Activated CD4-positive, alpha-beta T cell treated with anti-CD3 and anti-CD28 coated beads, Interleukin-2, amount 50 U/mL, for 48 hours (primary cell): ENCODE results near the gene MAMDC2.

Experiments used
- DNase-seq, 2 experiments: peaks; one replicate each; pipeline ENCODE4 v3.0.0-alpha.2; 2020

Gene MAMDC2, protein sequence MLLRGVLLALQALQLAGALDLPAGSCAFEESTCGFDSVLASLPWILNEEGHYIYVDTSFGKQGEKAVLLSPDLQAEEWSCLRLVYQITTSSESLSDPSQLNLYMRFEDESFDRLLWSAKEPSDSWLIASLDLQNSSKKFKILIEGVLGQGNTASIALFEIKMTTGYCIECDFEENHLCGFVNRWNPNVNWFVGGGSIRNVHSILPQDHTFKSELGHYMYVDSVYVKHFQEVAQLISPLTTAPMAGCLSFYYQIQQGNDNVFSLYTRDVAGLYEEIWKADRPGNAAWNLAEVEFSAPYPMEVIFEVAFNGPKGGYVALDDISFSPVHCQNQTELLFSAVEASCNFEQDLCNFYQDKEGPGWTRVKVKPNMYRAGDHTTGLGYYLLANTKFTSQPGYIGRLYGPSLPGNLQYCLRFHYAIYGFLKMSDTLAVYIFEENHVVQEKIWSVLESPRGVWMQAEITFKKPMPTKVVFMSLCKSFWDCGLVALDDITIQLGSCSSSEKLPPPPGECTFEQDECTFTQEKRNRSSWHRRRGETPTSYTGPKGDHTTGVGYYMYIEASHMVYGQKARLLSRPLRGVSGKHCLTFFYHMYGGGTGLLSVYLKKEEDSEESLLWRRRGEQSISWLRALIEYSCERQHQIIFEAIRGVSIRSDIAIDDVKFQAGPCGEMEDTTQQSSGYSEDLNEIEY

DNA sequence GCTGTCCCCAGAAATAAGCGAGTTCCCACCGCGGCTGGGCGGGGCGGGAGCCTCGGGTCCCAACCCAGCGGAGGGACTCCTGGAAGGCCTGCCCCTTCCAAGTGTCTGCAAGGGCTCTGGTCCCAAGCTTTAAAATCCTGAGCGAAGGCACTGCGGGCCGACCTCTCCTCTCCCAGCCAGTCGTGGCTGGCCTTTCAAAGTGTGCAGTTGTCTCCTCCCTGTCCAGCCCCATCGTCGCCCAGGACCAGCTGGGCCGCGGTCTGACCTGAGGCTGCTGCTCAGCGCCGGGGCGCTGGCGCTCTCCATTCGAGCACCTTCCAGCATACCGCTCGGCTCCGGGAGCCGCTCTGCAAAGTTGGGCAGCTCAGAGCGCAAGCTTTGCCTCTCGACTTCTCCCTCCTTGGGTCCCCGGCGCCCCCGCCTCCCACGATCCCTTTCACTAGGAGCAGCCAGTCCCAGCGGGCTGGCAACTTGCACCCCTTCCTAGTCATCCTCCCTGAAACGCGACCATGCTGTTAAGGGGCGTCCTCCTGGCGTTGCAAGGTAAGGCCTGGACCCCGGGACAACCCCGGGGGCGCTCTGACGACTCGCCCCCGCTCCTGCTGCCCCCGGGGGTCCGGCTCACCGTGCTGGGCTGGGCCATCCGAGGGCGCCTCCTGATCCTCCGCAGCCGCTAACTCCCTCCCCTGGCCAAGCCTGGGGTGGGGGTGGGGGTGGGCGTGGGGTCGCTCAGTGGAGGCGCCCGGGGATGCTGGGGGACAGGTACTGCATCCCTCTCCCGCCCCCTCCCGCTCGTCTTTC lies at the start of gene MAMDC2:
Gene MAMDC2 (plus strand): TSS at position 160 of the 801 bp plus-strand sequence. CDS start 350 bp downstream, at position 510.
- DNase-seq: no peak

DNA sequence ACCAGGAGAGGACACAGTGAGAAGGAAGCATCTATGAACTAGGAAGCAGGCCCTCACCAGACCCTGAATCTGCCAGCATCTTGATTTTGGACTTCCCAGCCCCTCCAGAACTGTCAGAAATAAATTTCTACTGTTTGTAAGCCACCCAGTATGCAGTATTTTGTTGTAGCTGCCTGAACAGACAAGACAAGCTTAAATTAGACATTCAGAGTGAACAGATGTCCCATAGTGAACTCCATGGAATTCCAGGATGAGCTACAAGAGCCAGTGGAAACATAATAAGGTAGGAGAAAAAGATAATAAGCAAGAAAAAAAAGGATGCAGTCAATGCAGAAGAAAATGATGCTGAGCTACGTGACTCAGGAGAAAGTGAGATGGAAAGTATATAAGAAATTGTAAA lies 47.8 kb upstream of the MAMDC2 start:
- no peak for DNase-seq

DNA sequence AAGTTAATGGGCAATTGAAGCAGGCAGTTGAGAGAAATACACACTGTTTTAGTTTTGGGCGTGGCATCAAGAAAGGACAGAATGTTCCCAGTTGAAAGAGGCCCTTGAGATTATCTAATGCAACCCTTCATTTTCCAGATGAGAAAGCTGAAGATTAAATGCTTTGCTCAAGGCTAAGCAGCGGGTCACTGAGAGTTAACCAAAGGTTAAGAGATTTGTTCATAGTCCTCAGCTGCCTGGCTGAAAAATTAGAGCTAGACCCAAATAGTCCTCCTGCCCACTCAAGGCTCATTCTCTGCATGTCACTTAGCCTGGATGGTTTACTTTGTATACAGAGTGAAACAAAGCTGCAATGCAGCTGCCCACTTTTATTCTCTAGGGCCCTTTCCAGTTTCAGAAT lies 46.7 kb upstream of the MAMDC2 start:
- DNase-seq: no peak

DNA sequence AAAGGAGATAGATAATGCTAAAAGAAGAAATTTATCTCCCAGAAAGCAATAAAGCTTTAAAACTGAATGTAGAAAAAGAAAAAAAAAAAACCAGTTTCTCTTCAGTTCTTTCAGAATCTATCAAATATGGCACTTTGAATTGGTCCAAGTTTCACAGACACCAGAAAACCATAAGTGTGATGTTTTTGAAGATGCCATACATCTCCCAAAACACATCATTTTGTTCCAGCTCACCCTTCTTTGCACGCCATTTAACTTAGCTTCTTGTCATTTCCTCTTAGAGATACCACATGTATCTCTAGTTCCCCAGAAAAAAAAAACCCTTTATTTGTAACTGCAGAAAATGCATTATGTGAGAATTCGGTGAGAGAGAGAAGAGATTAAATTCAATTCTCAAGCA lies 46.1 kb upstream of the MAMDC2 start:
- DNase-seq: no peak

DNA sequence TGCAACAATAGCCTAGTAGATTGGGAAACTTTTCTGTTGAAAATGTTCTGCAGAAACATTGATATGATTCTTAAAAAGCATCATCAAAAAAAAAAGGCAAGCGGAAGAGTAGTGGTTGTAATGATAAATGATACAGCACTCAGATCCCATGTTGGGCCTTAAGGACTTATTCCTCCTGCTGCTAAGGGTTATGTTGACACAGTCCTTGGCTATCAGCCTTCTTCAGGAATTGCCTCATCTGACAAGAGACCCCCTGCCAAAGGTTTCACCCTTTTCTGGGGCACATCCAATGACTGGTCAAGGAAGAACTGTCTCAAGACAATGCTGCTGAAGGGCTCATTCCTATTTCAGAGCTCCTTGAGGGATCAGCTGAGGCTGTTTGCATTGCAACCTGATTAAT lies 44.3 kb upstream of the MAMDC2 start:
- no peak for DNase-seq

DNA sequence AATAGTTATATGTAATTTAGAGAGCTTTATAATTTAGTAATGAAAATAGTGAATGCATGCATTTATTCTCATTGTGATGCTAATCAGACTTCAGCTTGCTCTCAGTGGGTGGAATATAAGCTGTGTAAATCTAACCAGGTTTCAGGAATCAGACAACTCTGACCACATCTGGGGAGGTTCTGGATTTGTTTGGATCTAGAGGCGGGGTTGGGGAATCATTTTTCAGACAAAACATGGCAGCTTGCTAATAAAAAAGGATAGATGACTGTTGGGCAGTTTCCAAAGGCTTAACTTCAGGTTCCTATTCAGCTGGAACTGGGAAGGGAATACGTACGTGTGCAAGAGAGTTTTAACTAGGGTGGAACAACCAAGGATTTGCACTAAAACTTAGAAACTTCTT lies 43.2 kb upstream of the MAMDC2 start:
- DNase-seq: no peak

DNA sequence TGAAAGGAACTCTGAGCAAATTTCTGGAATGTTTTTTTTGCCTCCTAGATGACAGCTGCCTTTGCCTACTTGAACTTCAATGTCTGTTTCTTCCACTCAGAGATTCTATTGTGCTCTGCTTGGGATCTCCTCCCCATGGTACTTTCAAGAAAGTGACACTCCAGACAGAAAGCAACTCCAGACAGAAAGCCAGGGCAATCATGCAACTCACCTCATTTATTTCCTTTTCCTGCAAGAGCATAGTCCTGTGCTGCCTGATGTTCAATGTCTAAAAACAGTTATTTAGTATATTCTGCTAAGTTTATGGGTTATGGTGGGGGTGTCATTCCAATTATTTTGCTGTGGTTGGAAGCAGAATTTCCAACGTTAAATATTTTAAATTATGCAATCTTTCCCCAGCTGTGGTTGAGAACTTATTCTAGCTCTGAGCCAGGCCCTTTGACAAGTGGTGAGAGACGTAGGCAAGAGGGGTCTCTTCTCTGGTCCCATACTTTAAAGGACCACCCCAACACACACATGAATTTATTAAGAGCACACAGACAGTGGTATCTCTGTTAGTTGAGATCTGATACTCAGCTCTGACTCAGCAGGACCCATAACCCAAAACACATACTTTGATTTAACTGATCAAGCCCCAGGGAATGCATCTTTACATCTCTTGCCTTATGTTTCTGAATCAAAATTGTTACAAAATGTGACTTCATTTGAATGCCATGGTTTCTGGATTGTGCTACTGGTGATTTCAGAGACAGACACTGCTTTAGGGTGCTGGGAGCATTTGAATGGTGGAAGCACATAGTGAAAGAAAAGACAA lies 39.5 kb upstream of the MAMDC2 start:
- DNase-seq: no peak

DNA sequence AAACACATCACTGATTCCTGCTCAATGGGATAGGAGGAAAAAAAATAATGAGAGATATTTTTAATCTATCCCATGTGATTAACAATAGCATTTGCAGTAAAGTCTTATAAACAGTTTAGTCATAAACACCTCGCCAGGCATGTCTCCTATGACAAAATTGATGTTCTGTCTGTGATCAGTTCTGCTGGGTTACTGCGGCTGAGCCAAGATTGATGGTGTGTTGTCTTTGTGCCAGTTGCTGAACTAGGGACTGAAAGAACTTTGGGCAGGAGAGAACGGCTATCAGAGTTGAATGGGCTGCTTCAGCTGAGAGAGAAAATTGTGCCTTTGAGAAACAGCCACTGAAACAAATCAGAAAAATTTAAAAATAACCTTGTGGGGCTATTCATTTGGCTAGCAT lies 37.3 kb upstream of the MAMDC2 start:
- DNase-seq: no peak

DNA sequence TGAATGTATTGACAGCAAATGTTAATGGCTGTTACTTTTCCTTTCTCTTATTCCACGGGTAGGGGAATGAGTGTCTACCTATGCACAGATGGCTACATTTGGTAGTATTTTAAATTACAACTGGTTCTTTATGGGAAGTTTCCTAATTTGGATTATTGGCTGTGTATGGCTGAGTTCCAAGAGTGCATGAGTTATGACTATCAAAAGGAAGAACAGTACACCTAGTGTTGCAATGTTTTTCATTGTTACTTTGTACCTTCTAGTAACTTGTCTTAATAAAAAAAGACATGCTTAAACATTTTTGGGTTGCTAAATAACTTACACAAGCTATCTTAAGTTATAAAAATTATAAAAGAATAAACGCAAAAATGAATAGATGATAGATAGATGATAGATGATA lies 35.8 kb upstream of the MAMDC2 start:
- DNase-seq: no peak

DNA sequence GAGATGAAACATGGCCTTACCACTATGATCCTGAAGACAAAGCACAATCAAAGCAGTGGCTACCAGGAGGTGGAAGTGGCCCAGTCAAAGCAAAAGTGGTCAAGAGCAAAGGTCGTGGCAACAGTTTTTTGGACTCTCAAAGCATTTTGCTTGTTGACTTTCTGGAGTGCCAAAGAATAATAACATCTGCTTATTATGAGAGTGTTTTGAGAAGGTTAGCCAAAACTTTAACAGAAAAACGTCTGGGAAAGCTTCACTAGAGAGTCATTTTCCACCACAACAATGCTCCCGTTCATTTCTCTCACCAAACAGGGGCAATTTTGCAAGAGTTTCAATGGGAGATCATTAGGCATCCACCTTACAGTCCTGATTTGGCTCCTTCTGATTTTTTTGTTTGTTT lies 33.6 kb upstream of the MAMDC2 start:
- no peak for DNase-seq

DNA sequence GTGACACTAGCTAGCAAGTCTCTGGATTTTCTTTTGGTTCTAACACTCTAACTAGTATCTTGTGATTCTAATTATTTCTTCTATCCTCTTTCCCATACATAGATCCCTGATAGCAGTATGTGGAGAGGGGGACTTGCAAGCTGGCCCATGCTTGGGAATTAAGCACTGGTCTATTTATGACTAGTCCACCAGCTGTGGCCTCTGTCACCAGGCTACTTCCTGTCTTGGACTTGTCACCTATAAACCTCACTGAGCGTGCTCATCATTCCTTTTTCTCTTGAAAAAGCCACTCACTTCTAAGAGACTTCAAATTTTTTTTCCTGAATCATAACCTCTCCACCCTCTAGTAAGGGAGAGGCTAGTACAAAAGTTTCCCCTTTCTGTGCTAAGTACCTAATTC lies 32.3 kb upstream of the MAMDC2 start:
- DNase-seq: no peak

DNA sequence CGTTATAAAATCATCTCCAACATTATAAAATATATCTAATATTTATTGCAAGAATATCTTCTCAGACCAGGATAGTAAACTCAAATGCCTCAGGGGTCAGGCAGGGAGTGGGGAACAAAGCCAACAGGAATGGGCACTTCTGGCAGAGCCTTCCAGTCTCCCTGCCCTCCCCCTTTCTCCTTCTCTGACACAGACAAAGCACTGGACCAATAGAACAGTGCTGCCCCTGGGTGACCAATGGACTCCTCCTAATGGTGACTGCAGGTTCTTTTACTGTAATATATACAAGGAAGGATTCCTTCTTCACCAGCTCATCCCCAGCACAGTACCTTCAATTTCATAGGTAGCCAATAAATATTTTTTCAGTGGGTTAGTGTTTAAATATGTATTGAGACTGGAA lies 31.1 kb upstream of the MAMDC2 start:
- no peak for DNase-seq

DNA sequence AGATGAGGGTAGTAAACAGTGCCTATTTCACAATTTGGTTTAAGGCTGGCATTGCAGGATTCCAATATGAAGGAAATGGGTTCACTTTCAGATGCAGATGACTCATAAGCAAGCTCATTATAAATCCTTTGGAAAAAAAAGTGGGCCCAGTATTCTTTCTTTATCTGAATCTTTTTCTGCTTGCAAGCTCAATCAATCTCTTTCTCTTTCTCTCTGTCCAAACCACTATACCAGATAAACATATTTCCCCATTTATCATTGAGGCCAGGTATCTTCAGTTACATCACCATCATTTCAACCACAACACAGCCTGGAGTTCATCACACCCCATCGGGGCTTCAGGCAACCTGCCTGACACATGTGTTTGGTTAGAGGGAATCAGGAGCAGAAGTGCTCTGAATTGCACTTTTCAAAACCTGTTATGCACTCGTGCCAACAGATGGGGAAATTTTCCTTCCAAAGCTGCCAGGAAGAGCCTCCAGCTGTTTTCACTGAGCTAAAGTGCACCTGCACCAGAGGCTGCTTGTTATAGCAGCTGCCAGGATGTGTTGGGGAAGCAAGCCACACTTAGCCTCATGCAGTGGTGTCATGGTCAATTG lies 30.0 kb upstream of the MAMDC2 start:
- DNase-seq: no peak

DNA sequence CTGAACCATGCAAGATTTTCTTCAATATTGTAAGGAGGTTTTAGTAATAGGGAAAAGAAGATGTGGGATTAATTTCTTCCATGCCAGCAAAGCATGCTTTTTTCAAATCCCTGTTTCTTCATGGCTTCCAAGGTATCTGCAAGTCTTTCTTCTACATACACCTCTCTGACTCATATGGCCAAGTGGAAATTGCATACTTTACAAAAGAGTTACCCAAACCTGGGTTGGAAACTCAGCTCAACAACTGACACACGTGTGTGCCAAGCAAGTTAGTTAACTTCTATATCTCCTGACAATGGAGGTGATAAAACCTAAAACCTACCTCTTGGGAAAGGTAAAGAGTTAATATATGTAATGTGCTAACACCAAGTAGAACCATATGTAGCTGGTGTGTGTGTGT lies 28.5 kb upstream of the MAMDC2 start:
- no peak for DNase-seq

DNA sequence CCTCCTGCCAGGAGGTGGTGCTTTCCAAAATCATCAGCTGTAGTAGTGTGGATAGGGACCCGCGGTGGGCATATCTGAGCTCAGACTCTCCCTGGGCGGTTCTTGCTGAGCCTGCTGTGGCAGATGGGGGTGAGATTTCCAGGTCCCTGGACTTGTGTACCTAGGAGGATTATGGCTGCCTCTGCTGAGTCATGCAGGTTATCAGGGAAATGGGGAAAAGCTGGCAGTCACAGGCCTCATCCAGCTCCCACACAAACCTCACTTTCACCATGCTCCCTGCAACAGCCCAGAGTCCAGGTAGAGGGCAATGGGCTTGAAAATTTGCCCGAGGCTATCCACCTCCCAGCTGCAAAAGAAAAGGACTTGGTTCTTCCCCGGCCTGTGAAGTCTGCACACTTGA lies 23.4 kb upstream of the MAMDC2 start:
- DNase-seq: no peak

DNA sequence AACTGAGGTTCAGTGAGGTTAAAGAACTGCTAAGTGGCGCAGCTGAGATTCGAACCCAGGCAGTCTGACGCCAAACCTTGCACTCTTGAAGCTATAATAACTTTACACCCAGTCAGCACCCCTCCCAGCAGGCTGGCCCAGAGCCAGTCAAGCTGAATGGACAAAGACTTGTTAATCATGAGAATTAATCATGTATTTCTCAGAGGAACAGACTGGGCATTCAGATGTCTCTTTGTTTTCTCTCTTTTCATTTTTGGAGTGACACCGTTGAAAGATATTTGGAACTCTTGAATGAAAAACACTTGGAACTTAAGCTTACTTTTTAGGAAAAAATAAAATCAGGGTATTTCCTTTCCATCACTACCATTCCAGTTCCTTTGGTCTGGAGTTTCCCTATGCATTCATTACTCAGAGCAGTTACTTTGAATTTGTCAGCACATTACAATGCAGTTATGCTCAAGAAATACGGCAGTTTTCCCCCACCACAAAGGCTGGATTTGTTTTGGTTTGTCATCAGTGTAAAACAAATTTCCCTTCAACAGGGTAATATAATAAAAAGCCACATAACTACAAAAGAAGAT lies 22.6 kb upstream of the MAMDC2 start:
- DNase-seq: no peak

DNA sequence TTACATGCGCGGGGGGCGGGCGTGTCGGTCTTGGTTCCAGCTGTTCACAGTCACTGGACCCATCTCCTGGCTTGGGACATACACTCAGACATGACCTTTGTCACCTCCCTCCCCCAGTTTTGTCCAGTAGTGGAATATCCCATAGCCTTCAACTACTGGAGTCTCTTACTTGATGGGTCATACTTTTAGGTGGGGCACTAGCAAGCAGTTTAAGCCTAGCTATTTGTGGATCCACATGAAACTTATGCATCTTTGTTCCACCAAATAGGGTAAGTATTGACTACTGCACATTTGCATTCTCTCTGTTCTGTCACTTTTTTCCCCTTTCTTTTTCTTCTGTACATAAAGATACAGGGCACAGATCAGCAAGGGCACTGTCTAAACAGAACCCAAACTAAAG lies 15.4 kb upstream of the MAMDC2 start:
- DNase-seq: no peak

DNA sequence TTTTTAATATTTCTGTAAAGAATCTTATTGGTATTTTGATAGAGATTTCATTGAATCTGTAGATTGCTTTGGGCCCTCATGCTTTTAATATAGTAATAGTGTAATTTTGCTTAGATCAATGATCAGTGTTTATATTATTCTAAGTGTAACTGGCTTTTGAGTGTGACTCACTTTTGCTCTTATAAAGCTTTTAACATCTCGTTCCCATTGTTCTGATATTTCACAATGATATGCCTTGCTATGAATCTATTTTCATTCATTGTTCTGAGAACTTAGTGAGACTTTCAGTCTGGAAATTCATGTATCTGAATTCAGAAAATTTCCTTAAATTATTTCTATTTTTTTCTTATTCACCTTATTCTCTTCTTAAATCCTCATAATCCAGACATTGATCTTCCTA lies 13.5 kb upstream of the MAMDC2 start:
- DNase-seq: no peak

DNA sequence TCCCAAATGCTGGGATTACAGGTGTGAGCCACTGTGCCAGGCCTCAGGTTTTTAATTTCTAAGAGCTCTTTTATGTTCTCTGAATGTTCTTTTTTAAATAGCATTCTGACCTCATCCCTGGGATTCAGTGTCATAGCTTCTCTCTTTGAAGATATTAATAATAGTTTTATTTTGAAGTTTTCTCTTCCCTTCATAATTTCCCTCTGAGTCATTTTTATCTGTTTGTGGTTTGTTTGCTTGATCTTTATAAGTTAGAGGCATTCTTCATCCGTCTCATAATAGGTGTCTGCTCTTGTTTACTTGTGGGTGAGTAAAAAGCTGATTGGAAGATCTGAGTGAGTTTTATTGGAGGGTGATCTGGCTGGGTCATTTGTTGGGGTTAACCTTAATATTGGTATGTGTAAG lies 12.5 kb upstream of the MAMDC2 start:
- DNase-seq: no peak

DNA sequence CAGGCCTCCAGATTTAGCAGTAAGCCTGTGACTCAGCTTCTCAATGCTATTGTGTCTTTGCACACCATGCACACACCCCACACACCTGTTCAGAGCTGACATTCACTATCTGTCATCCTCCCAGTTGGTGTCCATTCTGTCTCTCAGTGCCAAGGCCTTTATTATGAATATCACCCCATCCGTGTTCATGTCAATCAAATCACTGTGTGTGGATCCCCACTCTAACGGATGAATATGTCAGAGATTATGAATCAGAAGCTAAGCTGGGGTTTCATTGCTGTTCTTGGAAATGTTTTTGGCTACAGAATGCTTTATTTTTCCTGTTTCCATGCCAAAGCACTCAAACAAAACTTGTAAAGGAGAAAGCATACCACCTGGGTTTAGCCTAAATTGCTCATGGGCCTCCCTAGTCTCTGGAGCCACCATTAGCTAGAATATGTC lies 9.4 kb upstream of the MAMDC2 start:
- no peak for DNase-seq

DNA sequence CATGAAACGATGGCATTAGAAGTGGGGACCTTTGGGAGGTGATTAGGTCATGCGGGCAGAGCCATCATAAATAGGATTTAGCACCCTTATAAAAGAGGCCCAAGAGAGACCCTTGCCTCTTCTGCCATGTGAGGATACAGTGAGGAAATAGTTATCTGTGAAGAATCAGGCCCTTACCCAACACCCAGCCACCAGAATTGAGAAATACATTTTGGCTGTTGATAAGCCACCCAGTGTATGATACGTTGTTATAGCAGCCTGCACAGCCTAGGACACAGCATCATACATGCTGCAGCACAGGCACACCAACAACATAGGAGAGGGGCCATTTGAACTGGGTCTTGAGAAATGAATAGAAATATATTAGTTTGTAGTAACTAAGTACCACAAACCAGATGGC lies 8.0 kb upstream of the MAMDC2 start:
- no peak for DNase-seq

DNA sequence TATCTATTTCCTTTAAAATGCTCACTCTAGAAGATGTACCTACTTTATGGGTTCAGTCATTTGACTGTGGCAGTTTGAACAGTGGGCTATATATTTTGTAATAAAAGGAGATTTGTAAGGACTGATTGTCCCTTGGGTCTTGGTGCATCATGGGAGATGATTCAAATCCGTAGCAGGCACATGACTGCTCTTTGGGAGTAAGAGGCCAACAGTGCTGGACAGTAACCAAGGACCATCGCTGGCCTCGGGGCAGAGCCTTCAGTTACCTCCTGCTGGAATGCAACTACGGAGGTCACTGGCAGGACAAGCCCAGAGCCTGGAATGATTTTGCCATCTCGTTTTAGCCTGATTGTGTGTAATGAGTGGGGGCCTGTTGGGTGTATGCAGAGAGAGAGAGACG lies 7.0 kb upstream of the MAMDC2 start:
- DNase-seq: no peak
